Pancreas (tissue), 10 donors: Measurements from ENCODE around the gene TMEM98. TPM values are rescaled to one million over a fixed set of nuclear protein-coding genes. Genes with fewer than 3 reads are reported as not detected.

Experiments used
- ATAC-seq, 4 donors: fragments of 200-7000 bp; cut with Tn5 transposase; one replicate each; pipeline versions ENCODE4 v1.8.0 to v1.9.1; 2020; ENCODE audit warnings: mild to moderate bottlenecking in 4 of 4, moderate library complexity in 4 of 4
- DNase-seq, 6 donors: peaks; one replicate each; pipeline ENCODE4 v3.0.0-alpha.2; 2020
- FAIRE-seq: peaks from 2 replicates; lab custom pipeline; 2012; peaks lifted over from hg19 to GRCh38; lab: Jason Lieb, UNC
- H3K27ac ChIP-seq, 4 donors: fragments of 200-600 bp; sonication (generic); 1 replicate in 3 of 4; 2 replicates in 1 of 4; pipeline versions ENCODE4 v1.5.0 to v1.8.0; 2020
- H3K27me3 ChIP-seq, 4 donors: fragments of 200-600 bp; one replicate each; pipeline ENCODE4 v1.8.0; 2021
- H3K36me3 ChIP-seq, 3 donors: fragments of 200-600 bp; sonication (generic) in 1 of 3; one replicate each; pipeline versions ENCODE4 v1.5.0 to v1.8.0; 2020 to 2021
- H3K4me1 ChIP-seq, 3 donors: fragments of 200-600 bp; one replicate each; pipeline ENCODE4 v1.8.0; 2021
- H3K4me3 ChIP-seq, 4 donors: fragments of 200-600 bp; sonication (generic) in 2 of 4; one replicate each; pipeline versions ENCODE4 v1.5.0 to v1.8.0; 2020 to 2021
- H3K9me3 ChIP-seq, 4 donors: fragments of 200-600 bp; one replicate each; pipeline ENCODE4 v1.8.0; 2021
- CTCF ChIP-seq, 4 donors: fragments of 200-600 bp; sonication (generic) in 3 of 4; IDR thresholded peaks; one replicate each; pipeline versions ENCODE4 v1.5.0 to v1.8.0; 2021; ENCODE audit warnings: antibody characterized with exemption in 4 of 4
- WGBS, 2 donors: extraction: QIAGEN DNeasy Blood & Tissue Kit; methylation state at CpG; one replicate each; pipeline ENCODE4 v1.1.7; 2013; 5-methylcytosine and 5-hydroxymethylcytosine counted together
- intact Hi-C, 3 donors: fragments of 100-400 bp; cut with DNase I; formaldehyde crosslinking; loops; one replicate each; pipeline versions ENCODE4 v1.11.1 to v1.14.2; 2022
- polyA plus RNA-seq, 2 donors: library from polyadenylated mRNA; stranded (reverse); fragments of 200-250 nt; gene quantifications; one replicate each; pipeline ENCODE4 v1.2.3, GENCODE V29; 2013
- total RNA-seq, 6 donors: library from RNA; stranded (reverse); fragmentation: NEBNext Ultra II Directional in 4 of 6; extraction: Animal tissue kit (Norgen Biotek cat#: 25700) in 4 of 6; gene quantifications; one replicate each; pipeline versions ENCODE4 v1.2.1 to v1.2.4, GENCODE V29; 2021 to 2023
- donor health status: healthy with polysubstance abuse.
- donor health status: DM: no; HTN: no; CAD: no; lungs with moderate emphysema.
- donor health status: DM: no; HTN: no; CAD: no.
- donor health status: control.
- donor health status: control.
- donor health status: Bipolar disorder and iron deficiency.
- donor health status: DM: yes; HTN: yes; CAD: no.
- donor health status: DM: no; HTN: no; CAD: no.
- donor health status: DM: no; HTN: no; CAD: no.
- donor health status: DM: yes; HTN: yes; CAD: no.

TMEM98 gene, protein sequence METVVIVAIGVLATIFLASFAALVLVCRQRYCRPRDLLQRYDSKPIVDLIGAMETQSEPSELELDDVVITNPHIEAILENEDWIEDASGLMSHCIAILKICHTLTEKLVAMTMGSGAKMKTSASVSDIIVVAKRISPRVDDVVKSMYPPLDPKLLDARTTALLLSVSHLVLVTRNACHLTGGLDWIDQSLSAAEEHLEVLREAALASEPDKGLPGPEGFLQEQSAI
- total RNA-seq (10 to 100 TPM; 32.2 to 62.1 (median 36.5) TPM), polyA plus RNA-seq (10 to 100 TPM; 16.6 to 38.8 TPM)

DNA sequence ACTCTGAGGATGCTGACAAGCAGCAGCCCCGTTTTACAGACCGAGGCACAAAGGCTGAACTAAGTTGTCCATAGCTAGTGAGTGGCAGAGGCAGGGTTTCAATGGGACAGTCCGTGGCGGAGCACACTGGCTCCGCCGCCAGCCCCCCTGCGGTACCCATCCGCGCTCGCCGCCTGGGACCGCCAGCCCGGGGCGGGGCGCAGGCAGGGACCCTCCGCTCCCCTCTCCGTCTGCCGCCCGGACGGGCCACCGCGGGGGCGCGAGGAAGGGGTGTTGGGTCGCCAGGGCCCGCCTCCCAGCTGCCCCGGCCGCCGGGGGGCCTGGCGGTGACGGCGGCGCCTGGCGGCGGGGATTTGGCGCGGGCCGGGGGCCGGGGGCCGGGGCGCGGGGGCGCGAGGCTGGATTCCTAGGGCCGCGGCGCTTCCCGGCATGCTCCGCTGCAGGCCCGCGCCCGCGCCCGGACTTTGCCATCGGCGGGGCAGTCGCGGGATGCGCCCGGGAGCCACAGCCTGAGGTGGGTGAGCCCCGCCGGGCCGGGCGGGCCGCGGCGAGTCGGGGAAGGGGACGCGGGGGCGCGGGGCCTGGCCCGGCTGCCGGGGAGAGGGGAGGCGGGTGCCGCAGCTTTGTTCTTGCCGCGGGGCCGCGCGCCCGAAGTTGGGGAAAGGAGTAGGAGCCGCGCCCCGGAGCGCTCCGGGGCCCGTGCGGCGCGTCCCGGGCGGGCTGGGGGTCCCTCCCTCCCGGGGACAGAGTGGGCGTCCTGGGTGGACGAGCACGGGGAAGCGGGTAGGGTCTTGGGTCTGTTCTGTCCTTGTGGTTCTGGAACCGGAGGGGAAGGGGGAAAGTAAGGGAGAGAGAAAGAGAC lies at the start of gene TMEM98:
TMEM98 (plus strand) TSS at position 430 of the 862 bp plus-strand sequence. CDS start 3,376 bp downstream, outside the sequence.
- 0 to 1% methylated on average over 58 to 99 of the region's 99 CpGs for WGBS, 2 donors
- DNase-seq = peak in 5 of 6 donors; percentile 31 to 85 (median 61)
- no peak for FAIRE-seq
- no peaks in the 10 kb centered on the region for H3K27me3 ChIP-seq
- peak; percentile 71 to 89 (median 76) for ATAC-seq
- TF ChIP-seq CTCF (IDR thresholded peaks at IDR 0.05) = no peak
- no peaks in the 10 kb centered on the region for H3K9me3 ChIP-seq
- intact Hi-C loops = no loop called here
- peak within 1 kb of the TSS in 3 of 4 donors; percentile 12 to 74 (median 49) for H3K27ac ChIP-seq
- H3K4me1 ChIP-seq = peaks cover 0 to 4% (median 4%) of the 10 kb centered on the region in 3 donors
- peak within 1 kb of the TSS; percentile 59 to 77 (median 68) for H3K4me3 ChIP-seq
- no peaks in the 10 kb centered on the region for H3K36me3 ChIP-seq

DNA sequence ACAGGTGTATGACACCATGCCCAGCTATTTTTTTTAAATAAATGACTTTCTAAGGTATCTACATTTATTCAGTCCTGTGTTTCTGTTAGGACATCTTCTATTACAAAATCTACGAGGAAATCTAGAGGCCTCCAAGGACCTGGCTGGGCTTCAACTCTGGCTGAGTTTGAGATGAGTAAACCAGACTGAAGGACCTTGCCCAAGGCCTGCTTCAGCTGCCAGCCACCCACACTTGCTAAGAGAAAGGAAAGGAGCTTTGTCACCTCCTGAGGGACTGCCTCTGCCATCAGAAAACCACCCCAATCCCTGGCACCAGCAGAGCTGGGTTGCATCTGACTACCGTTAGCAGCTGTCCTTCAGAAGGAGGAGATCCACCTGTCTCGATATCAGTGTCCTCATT lies 49.7 kb upstream of the TMEM98 start:
- no peak for ATAC-seq
- intact Hi-C loops = no loop called here
- Histone ChIP-seq H3K27me3 (no peaks in the 10 kb centered on the region), H3K9me3 (no peaks in the 10 kb centered on the region), H3K36me3 (no peaks in the 10 kb centered on the region), H3K4me3 (no peak overlapping the region), H3K4me1 (peaks cover 0 to 8% (median 6%) of the 10 kb centered on the region in 3 donors), H3K27ac (no peak overlapping the region)
- TF ChIP-seq CTCF (IDR thresholded peaks at IDR 0.05) = no peak
- peak in 3 of 6 donors; percentile 25 to 55 (median 44) for DNase-seq
- 72% methylated on average over 3 of the region's 3 CpGs for WGBS, 2 donors
- FAIRE-seq = no peak

GRCh38 chr17:32879134-32879533 lies 48.8 kb upstream of the TMEM98 start:
- intact Hi-C loops = no loop called here
- DNase-seq (no peak), FAIRE-seq (no peak), ATAC-seq (no peak)
- Histone ChIP-seq H3K9me3 (no peaks in the 10 kb centered on the region), H3K27ac (no peak overlapping the region), H3K27me3 (no peaks in the 10 kb centered on the region), H3K4me3 (no peak overlapping the region), H3K4me1 (peaks cover 0 to 8% (median 6%) of the 10 kb centered on the region in 3 donors), H3K36me3 (no peaks in the 10 kb centered on the region)
- no peak for TF ChIP-seq CTCF (IDR thresholded peaks at IDR 0.05)
- 63 to 81% methylated on average over 1 of the region's 1 CpG for WGBS, 2 donors

DNA sequence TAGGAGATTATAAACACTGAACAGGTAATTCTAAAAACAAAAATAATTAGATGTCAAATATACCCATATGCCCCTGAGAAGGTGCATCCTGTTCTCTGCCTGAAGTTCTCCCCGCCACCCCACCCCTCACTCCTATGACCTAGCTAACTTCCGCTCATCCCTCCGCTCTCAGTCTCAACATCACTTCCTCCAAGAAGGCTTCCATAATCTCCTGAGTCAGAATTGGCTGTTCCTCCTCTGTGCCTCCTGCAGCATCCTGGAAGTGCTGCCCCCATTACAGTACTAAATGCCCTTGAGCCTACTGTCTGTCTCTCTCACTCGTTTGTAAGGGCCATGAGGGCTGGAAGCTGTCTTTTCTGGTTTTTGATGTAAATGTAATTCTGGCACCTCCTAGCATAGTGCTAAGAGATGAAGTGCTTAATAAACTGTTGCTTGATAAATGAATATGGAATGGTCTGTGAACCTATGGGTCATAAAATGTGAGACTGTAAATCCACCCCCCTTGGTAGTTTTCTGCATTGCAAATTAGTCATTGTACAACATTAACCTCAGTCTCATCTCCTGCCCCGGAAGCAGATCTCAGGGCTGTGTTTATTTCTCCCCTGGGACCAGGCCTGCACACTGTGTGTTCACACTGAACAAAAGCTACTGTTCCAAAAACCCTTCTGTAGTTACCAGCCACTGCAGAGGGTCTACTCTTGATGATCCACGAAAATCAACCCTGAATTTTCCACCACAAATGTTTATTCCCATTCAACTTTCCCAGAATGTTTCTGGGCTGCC lies 47.1 kb upstream of the TMEM98 start:
- Histone ChIP-seq H3K27me3 (no peaks in the 10 kb centered on the region), H3K4me3 (no peak overlapping the region), H3K27ac (no peak overlapping the region), H3K9me3 (no peaks in the 10 kb centered on the region), H3K4me1 (peaks cover 0 to 2% (median 2%) of the 10 kb centered on the region in 3 donors), H3K36me3 (no peaks in the 10 kb centered on the region)
- TF ChIP-seq CTCF (IDR thresholded peaks at IDR 0.05) = no peak
- intact Hi-C loops = no loop called here
- FAIRE-seq (no peak), ATAC-seq (no peak), DNase-seq (no peak)
- WGBS, 2 donors = 82 to 86% methylated on average over 6 of the region's 6 CpGs
